ENCODE data around the gene GRIK4.

DNA sequence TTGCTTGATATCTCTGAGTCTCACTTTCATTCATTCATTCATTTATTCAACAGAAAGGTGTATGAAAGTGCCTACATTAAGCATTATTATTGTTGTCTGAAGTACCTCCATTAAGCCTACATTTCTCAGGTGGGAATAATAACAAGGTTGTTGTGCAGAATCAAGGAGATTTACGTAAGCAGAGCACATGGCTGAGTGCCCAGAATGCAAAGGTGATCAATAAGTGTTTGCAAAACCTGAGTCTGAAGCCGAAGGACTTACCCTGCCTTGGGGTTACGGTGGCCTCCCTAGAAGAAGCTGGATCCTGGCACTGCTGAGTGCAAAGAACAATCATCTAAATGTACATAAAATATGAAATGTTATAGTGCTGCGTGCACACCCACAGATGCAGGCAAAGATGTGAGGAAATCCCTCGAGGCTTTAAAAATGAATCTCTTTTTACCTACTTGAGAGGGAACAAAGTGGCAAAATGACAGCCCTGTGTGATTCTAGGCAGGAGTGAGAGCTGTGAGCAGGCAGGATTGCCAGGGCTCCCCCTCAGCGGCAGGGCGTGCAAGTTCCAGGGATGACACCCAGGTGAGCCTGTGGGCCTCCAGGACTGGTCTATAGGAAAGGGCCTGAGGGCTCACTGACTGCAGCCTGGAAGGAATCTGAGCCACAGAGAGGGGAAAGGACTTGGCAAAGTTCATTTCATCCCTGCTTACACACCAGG lies 379.2 kb downstream of the GRIK4 start:
- TF ChIP-seq GATA2 (IDR thresholded peaks at IDR 0.05; ENCODE audit: low read depth, low read length) (no peak), GATA3 (IDR thresholded peaks at IDR 0.05; ENCODE audit: low read depth, low read length) (no peak)
